Heart right ventricle (tissue), 16 donors: ENCODE data around the gene MAST1. TPM values are rescaled to one million over a fixed set of nuclear protein-coding genes. Genes with fewer than 3 reads are reported as not detected.

Source experiments
- ATAC-seq, 8 donors: fragments of 200-7000 bp; cut with Tn5 transposase; one replicate each; pipeline ENCODE4 v1.9.1; 2020; ENCODE audit warnings: mild to moderate bottlenecking in 8 of 8, moderate library complexity in 8 of 8, moderate number of reproducible peaks in 1 of 8
- DNase-seq, 2 donors: peaks; one replicate each; pipeline ENCODE4 v3.0.0-alpha.2; 2020
- H3K27ac ChIP-seq, 10 donors: fragments of 200-600 bp; sonication (generic) in 2 of 10; one replicate each; pipeline versions ENCODE4 v1.5.0 to v1.8.0; 2020 to 2022; ENCODE audit warnings: mild to moderate bottlenecking in 3 of 10
- H3K27me3 ChIP-seq, 7 donors: fragments of 200-600 bp; one replicate each; pipeline ENCODE4 v1.8.0; 2021 to 2022; ENCODE audit warnings: mild to moderate bottlenecking in 2 of 7
- H3K36me3 ChIP-seq, 9 donors: fragments of 200-600 bp; sonication (generic) in 1 of 9; one replicate each; pipeline versions ENCODE4 v1.5.0 to v1.8.0; 2020 to 2022; ENCODE audit warnings: mild to moderate bottlenecking in 2 of 9
- H3K4me1 ChIP-seq, 9 donors: fragments of 200-600 bp; sonication (generic) in 1 of 9; one replicate each; pipeline versions ENCODE4 v1.5.0 to v1.8.0; 2020 to 2022; ENCODE audit warnings: mild to moderate bottlenecking in 4 of 9
- H3K4me3 ChIP-seq, 10 donors: fragments of 200-600 bp; sonication (generic) in 2 of 10; one replicate each; pipeline versions ENCODE4 v1.5.0 to v1.8.0; 2020 to 2022; ENCODE audit warnings: mild to moderate bottlenecking in 7 of 10, moderate library complexity in 2 of 10
- H3K9me3 ChIP-seq, 11 donors: fragments of 200-600 bp in 10 of 11; sonication (generic) in 2 of 11; one replicate each; pipeline versions ENCODE4 v1.5.0 to v1.8.0; 2013 to 2022; ENCODE audit warnings: mild to moderate bottlenecking in 2 of 11, control low read depth in 1 of 11, moderate library complexity in 1 of 11
- CTCF ChIP-seq, 9 donors: fragments of 200-600 bp; sonication (generic) in 2 of 9; IDR thresholded peaks; one replicate each; pipeline versions ENCODE4 v1.5.0 to v1.8.0; 2021 to 2022; ENCODE audit warnings: antibody characterized with exemption in 9 of 9, mild to moderate bottlenecking in 5 of 9, moderate library complexity in 1 of 9
- WGBS, 2 donors: extraction: QIAGEN DNeasy Blood & Tissue Kit; methylation state at CpG; one replicate each; pipeline ENCODE4 v1.1.7; 2013; ENCODE audit warnings: inconsistent platforms in 1 of 2; 5-methylcytosine and 5-hydroxymethylcytosine counted together
- intact Hi-C, 10 donors: fragments of 100-400 bp; cut with DNase I; formaldehyde crosslinking; loops; one replicate each; pipeline versions ENCODE4 v1.11.1 to v1.14.2; 2022
- polyA plus RNA-seq, 2 donors: library from polyadenylated mRNA; stranded (reverse); fragments of 200-250 nt; gene quantifications; one replicate each; pipeline ENCODE4 v1.2.3, GENCODE V29; 2013
- total RNA-seq, 10 donors: library from RNA; stranded (reverse); fragmentation: NEBNext Ultra II Directional in 3 of 10; extraction: Animal tissue kit (Norgen Biotek cat#: 25700) in 3 of 10; gene quantifications; one replicate each; pipeline versions ENCODE4 v1.2.1 to v1.2.4, GENCODE V29; 2021 to 2023
- donor health status: Arrhythmogenic right ventricular cardiomyopathy.
- donor health status: ischemic (EF 13 %, LVEDD 7.1; RV severe dilation, severe dysfunction).
- donor health status: healthy with polysubstance abuse.
- donor health status: DM: no; HTN: yes; CAD: no.
- donor health status: DM: no; HTN: no; CAD: no.
- donor health status: ischemic (EF 25% LVEDD 6.9; RV normal size, moderate dysfunction).
- donor health status: ischemic (EF 25% LVEDD 5.7; RV mildly dilated, moderate dysfunction).
- donor health status: healthy.
- donor health status: DM: yes; HTN: yes; CAD: no.
- donor health status: Ischemic cardiomyopathy.
- donor health status: ischemic (EF 35%, LVEDD 5.7; RV mildly dilated, moderate dysfunction).
- donor health status: nonischemic (EF 11% LVEDD 7.7; RV severe dilation, severe dysfunction).
- donor health status: DM: yes; HTN: yes; CAD: no.
- donor health status: PGD.
- donor health status: ischemic (EF 29% LVEDD 5.4; RV normal size, mild dysfunction).
- donor health status: nonischemic (EF 23%, LVEDD 6.1; RV moderate dilation, normal function).

The MAST1 gene
- total and polyA plus RNA-seq, 12 donors: 0.07 to 0.88 (median 0.31) TPM; not detected in 2

GRCh38 chr19:12891553-12892021, 53.3 kb downstream of the MAST1 start:
- intact Hi-C loops: no loop called here
- Histone ChIP-seq H3K9me3 (no peaks in the 10 kb centered on the region), H3K4me3 (peak overlapping the region; percentile 54 to 99 (median 90)), H3K36me3 (peaks cover 0 to 37% (median 0%) of the 10 kb centered on the region in 9 donors), H3K4me1 (peaks cover 6 to 18% (median 12%) of the 10 kb centered on the region in 9 donors), H3K27me3 (peaks cover 0 to 6% (median 0%) of the 10 kb centered on the region in 7 donors), H3K27ac (peak overlapping the region in 9 of 10 donors; percentile 54 to 85 (median 77))
- ATAC-seq (peak in 2 of 8 donors; percentile 1), DNase-seq (no peak)
- TF ChIP-seq CTCF (IDR thresholded peaks at IDR 0.05): no peak
- WGBS, 2 donors: 7 to 8% methylated on average over 25 to 26 of the region's 26 CpGs

GRCh38 chr19:12893582-12893981, 55.3 kb downstream of the MAST1 start:
- H3K9me3 ChIP-seq: no peaks in the 10 kb centered on the region
- intact Hi-C loops: no loop called here
- H3K36me3 ChIP-seq: peaks cover 0 to 57% (median 0%) of the 10 kb centered on the region in 9 donors
- TF ChIP-seq CTCF (IDR thresholded peaks at IDR 0.05): no peak
- no peak for ATAC-seq
- no peak for DNase-seq
- peaks cover 6 to 18% (median 12%) of the 10 kb centered on the region in 9 donors for H3K4me1 ChIP-seq
- H3K4me3 ChIP-seq: no peak overlapping the region
- no peaks in the 10 kb centered on the region for H3K27me3 ChIP-seq
- WGBS, 2 donors: 92 to 95% methylated on average over 5 of the region's 5 CpGs
- no peak overlapping the region for H3K27ac ChIP-seq

- H3K36me3 ChIP-seq: peaks cover 0 to 75% (median 0%) of the 10 kb centered on the region in 9 donors
These were observed 58.1 kb downstream of the MAST1 start for GRCh38 chr19:12896460-12896859.

GRCh38 chr19:12899891-12900518, 61.7 kb downstream of the MAST1 start:
- H3K4me1 ChIP-seq: no peaks in the 10 kb centered on the region
- TF ChIP-seq CTCF (IDR thresholded peaks at IDR 0.05): no peak
- WGBS, 2 donors: 88 to 93% methylated on average over 10 of the region's 10 CpGs

More at GRCh38 chr19:12896460-12896859, 58.1 kb downstream of the MAST1 start:
- WGBS, 2 donors: 96 to 97% methylated on average over 17 of the region's 17 CpGs
- H3K4me3 ChIP-seq: no peak overlapping the region
- no peaks in the 10 kb centered on the region for H3K27me3 ChIP-seq
- no peak for TF ChIP-seq CTCF (IDR thresholded peaks at IDR 0.05)
- ATAC-seq: no peak
- H3K9me3 ChIP-seq: no peaks in the 10 kb centered on the region
- H3K4me1 ChIP-seq: peaks cover 6 to 12% (median 9%) of the 10 kb centered on the region in 9 donors
- no peak for DNase-seq
- intact Hi-C loops: no loop called here
- H3K27ac ChIP-seq: no peak overlapping the region

More at GRCh38 chr19:12899891-12900518, 61.7 kb downstream of the MAST1 start:
- Histone ChIP-seq H3K27ac (no peak overlapping the region), H3K4me3 (no peak overlapping the region), H3K27me3 (no peaks in the 10 kb centered on the region), H3K9me3 (no peaks in the 10 kb centered on the region), H3K36me3 (peaks cover 0 to 55% (median 0%) of the 10 kb centered on the region in 9 donors)
- DNase-seq: no peak
- ATAC-seq: no peak
- intact Hi-C loops: no loop called here
